HG02642 (cell line): ENCODE measurements around the gene RPS29.
A peak's percentile ranks its signal among the peaks of the same experiment; 100 is the strongest.
"Not testable (repeated sequence)": the region's sequence is repeated elsewhere in the genome, so short reads cannot be mapped to it uniquely, and the experiment has no call there.

Experiments used
- ATAC-seq: cut with Tn5 transposase; IDR thresholded peaks from one replicate; pipeline ENCODE4 v1.9.1; 2021; ENCODE audit warnings: mild to moderate bottlenecking; ENCODE audit not compliant: unreplicated experiment, poor library complexity

RPS29 gene

DNA sequence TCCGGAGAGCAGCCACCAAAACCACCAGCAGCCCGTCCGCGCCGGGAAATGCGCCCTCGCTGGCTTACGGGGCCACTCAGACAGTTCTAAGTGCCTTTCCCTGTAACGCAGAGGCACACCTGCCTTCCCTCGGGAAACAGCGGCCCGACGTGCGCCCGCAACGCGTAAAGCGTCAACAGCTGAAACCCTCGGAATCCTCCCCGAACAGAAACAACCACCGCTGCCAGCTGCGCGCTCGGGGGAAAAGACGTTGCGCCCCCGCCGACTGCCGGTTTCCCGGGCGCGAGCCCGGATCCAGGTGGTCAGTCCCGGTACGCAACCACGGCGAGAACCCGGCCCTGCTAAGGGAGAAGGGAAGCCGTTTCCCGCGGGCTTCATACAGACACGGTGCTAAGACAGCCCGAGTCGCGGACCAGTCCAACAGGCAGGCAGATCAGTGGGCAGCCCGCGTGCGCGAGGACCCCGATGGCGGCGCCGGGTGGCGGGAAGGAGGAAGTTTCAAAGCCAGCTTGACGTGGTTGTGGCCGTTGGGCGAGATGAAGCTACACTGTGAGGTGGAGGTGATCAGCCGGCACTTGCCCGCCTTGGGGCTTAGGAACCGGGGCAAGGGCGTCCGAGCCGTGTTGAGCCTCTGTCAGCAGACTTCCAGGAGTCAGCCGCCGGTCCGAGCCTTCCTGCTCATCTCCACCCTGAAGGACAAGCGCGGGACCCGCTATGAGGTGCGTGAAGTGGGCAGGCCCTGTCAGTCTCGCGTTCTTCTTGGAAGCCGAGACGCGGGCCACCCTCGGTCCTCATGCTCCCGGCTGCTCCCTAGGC lies 12.5 kb upstream of the RPS29 start, which contains the start of gene LRR1:
Gene LRR1 (plus strand): TSS at position 456 of the 816 bp plus-strand sequence. CDS start 81 bp downstream, at position 537.
- peak; percentile 64 for ATAC-seq

DNA sequence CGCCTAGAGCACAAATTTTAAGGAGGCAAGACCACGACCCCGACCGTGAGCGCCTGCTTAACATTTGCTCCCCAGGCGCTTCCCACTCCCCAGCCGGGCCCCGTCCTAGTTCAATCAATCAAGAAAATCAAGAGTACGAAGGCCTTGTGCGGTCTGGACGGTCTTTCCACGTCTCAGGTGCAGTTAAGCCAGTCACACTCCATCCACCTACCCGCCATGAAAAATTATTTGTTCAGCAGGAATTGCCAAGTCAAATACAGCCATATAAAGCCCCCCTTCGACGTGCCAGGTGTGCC lies 12.0 kb upstream of the RPS29 start:
- ATAC-seq, result peak; percentile 0

DNA sequence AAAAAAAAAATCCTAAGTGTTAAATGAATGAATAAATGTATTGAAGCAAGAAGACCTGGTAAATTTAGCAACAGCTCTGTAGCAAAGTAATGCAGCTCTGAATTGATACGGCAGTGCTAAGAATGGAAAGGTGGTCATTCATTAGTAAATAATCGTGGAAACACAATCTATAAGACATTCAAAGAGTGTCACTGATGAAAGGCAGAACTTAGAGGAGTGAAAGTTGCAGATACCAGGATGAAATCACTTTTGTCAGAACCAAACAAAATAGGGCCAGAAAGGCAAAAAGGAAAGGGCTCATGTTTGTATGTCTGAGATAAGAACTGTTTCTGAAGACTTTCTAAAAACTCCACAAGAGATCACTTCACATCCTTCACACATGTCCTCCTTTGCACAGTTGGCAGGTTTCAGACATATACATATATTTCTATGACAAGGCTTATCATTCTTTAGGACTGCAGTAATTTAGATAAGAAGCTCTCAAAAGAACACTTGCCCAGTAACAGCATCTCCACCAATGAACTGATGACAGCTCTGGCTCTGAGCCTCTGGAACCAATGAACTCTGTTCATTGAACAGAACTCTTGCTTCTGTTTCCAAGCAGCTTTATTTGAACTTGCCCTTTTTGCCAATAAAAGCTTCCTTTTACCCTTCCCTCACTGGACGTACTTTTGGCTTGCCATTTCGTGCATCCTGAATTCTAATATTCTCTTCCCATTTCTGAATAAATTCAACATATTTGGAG lies 8.3 kb upstream of the RPS29 start:
- ATAC-seq, result no peak

DNA sequence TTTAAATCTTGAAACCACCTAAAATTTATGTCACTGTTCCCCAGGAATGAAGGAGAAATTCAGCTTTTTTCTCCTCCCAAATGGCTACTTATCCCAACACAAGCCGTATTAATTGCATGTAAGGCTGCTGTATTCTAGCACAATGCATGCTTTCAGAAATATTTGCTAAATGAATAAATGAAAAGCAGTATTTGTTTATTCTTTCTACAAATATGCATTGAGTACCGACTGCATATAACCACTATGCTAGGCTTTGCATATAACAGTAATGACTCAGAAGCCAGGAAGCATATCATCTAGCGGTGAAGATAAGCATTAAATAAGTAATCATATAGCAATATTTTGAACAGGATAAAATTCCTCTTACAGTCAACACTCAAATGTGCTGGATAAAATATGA lies 6.8 kb upstream of the RPS29 start:
- no peak for ATAC-seq

DNA sequence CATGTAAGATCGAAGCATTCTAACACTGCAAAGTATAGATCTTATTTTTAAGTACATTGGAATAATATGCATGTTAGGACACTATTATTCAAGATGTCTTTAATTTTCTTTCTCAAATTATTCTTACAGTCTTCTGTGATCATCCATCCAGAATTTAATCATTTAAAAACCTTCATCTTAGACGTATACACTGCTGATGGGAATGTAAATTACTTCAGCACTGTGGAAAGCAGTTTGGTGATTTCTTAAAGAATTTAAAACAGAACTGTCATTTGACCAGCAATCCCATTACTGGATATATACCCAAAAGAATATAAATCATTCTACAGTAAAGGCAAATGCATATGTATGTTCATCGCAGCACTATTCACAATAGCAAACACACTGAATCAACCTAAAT lies 3.2 kb upstream of the RPS29 start:
- ATAC-seq, result no peak

DNA sequence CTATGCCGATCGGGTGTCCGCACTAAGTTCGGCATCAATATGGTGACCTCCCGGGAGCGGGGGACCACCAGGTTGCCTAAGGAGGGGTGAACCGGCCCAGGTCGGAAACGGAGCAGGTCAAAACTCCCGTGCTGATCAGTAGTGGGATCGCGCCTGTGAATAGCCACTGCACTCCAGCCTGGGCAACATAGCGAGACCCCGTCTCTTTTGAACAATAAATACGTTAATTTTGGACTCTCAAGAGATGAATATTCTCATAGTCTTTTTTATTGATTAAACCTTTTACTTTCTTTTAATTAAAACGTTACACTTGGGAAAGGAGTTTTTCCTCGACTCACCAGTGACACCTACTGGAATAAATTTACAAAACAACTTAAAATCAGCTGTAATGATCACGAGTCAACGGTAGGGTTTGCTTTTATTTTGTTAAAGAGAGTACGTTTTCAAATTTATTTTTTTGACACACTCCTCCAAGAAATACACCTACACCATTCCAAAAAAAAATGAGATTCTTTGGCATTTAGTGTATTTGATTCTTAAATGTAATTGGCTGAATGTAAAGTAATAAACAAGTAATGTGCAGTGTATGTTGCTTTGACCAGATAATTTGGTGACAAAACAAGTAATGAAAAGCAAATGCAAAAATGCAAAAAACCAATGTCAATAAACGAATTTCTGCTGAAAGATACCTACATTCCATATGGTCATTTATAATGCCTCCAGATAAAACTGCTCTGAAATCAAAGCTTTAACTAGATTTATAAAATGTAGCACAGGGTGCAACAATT lies 687 bp upstream of the RPS29 start:
- ATAC-seq, result peak; percentile 35

DNA sequence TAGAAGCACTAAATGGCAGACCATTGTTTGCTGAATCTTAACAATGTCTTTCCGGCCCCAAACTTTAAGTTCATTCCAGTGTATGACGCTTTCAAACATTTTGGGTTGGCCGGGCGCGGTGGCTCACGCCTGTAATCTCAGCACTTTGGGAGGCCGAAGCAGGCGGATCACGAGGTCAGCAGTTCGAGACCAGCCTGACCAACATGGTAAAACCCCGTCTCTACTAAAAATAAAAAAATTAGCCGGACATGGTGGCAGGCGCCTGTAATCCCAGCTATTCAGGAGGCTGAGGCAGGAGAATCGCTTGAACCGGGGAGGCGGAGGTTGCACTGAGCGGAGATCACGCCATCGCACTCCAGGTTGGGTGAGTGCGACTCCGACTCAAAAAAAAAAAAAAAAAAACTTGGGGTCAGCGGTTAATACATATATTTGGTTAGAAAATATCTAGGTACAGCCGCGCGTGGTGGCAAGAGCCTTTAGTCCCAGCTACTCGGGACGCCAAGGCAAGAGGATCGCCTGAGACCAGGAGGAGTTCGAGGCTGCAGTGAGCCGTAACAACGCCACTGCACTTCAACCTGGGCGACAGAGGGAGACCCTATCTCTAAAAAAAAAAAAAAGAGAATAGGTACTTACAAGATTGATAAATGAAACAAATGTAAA lies 1.1 kb downstream of the RPS29 start:
- ATAC-seq, result not testable (repeated sequence)

DNA sequence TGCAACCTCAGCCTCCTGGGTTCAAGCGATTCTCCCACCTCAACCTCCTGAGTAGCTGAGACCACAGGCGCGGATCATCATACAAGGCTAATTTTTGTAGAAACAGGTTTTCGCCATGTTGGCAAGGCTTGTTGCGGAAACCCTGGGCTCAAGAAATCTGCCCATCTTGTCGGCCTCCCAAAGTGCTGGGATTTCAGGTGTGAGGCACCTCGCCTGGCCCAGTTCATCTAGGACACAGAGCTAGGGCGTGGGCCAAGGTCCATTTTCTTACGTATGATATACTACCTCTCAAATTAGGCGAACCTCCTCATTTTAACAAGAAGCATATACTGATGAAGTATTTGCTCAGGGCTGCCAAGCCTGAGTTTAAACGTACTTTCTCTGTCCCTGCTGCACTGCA lies 2.1 kb downstream of the RPS29 start:
- ATAC-seq, result no peak

DNA sequence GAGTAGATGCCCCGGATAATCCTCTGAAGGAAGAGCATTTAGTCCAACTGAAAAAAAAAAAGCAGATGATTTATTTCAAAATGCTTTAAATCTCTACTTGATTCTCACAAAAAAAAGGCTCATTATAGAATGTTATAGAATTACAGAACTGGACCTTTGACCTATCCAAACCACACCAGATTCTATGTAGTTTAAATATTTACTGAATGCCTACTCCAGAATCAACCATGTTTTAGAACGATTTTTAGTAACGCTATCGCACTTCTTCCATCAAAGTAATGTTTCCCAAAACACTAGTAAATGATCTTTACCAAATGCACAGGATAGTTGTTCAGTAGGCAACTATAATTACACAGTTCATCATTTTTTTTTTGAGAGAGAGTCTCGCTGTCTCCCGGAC lies 2.6 kb downstream of the RPS29 start:
- no peak for ATAC-seq

DNA sequence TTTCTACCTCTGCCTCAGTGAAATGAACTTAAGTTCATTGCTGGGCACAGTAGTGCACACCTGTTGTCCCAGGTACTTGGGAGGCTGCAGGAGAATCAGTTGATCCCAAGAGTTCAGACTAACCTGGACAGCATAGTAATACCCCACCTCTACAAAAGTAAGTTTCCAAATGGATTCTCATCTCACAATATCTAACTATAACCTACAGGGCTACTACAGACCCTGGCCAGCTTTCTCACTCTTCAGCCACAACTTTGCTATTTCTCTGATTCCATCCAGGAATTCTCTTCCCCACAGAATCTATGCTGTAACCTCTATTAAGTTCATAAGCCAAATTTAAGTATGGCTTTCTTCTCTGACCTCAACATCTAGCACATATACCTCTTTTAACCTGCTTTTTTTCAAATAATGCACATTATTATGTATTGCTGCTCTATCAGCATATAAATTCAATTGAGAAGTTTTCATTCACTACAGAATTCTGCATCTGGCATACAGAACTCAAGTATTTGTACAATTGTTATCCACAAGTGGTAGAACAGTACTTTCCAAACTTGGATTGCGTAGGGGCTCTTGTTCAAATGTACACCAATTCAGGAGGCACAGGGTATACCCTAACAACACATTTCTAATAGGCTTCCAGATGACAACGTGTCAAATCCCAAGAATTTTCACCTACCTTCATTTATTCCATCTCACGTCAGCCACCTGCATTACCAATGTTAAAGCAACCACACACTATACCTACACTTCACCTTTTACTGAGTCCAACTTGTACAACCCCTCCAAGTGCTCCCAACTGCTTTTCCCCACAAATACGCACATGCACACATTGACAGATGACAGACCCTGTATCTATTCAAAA lies 3.8 kb downstream of the RPS29 start:
- ATAC-seq, result no peak

DNA sequence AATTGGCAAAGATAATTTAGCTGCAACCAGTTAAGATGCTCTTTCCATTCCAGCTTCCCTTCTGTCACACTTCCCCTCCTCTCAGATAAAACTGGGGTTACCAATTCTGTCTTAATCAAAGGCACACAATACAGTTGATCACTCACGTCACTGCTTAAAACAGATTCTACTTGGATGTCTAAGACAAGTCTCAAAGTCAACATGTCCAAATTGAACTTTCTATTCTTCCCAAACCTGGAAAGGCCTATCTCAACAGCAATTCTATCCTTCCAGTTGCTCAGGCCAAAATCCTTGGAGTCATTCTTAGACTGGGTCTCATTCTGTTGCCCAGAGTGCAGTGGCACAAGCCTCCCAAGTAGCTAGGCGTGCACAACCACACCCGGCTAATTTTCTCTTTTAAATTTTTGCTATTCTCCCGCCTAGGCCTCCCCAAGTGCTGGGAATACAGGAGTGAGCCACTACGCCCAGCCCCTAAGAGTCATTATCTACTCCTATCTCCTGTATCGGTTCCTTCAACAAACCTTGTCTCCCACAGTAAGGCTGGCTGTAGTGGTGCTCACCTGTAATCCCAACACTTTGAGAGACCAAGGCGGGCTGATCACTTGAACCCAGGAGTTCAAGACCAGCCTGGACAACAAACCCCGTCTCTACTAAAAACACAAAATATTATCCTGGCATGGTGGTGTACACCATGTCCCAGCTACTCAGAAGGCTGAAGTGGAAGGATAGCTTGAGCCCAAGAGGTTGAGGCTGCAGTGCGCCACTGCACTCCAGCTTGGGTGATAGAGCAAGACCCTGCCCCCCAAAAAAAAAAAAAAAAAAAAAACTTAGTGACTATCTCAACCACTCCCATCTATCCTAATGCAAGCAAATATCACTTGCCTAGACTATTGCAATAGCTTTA lies 4.7 kb downstream of the RPS29 start:
- no peak for ATAC-seq

DNA sequence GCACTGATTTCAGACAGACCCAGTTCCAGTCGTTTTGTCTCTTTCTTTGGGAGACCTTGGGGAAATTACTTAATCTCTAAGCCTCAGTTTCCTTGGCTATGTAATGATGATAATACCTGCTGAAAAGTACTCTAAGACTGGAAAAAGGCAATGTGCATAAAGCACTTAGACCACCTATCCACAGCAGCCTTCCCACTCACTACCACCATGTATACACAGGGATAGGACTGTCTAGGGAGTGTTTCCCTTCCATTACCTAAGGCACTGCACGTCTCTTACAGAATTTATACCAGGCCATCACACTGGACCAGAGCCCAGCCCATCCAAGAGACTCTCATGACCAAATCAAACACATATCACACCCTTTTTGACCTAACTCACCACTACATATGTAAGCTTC lies 6.3 kb downstream of the RPS29 start:
- ATAC-seq, result no peak

DNA sequence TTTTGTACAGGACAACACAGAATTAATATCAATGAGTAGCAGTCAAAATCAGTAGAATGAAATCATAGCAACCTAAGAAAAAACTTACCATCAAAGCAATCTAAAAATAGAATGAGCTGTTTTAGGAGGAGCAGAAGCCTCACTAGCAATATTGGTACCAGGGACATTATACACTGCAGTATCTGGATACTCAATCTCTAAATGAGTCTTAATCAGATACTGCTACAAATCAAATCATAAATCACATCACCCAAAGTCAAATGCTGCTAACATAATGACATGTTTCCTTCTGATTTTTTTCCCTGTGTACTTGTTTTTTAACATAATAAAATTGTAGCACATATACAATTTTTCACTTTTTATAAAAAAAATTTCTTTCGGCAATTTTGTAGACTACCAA lies 8.0 kb downstream of the RPS29 start:
- no peak for ATAC-seq

DNA sequence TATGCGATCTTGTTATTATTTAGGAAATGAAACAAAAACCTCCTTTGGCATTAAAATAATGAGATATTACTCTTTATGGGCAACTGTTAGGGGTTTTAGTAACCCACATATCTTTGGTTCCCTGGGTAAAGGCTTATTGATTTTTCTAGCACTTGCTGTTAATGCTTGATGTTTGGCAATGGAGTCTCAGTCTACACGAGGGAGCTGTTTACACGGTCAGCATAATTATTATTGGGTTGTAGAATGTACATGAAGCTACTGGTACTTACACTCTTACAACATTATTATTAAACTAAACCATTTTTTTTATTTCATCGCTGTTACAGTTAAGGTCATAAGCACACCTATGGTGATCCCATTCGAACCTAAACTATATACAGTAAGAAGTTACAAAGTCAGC lies 12.1 kb downstream of the RPS29 start:
- ATAC-seq, result no peak

DNA sequence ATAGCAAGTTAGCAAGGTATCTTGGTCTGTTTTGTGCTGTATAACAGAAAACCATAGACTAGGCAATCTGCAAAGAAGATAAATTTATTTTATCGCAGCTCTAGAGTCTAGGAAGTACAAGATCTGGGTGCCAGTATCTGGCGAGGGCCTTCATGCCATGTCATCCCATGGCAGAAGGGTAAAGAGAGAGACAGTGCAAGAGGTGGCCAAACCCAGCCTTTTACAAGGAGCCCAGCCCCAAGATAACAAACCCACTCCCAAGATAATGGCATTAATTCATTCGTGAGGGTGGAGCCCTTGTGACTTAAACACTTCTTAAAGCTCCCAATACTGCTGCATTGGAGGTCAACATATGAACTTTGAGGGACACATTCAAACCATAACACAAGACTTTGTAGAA lies 16.9 kb downstream of the RPS29 start:
- no peak for ATAC-seq

DNA sequence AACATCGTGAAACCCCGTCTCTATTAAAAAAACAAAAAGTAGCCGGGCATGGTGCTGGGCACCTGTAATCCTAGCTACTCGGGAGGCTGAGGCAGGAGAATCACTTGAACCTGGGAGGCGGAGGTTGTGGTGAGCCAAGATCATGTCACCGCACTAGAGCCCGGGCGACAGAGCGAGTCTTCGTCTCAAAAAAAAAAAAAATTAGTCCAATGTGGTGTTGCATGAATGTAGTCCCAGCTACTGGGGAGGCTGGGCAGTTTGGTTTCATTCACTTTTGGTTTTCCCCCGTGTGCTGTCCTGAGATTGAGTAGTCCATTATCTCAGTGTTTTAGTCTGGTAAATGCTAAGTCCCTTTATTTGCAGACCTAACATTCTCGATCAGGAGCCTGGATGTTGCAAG lies 19.5 kb downstream of the RPS29 start:
- ATAC-seq, result no peak

DNA sequence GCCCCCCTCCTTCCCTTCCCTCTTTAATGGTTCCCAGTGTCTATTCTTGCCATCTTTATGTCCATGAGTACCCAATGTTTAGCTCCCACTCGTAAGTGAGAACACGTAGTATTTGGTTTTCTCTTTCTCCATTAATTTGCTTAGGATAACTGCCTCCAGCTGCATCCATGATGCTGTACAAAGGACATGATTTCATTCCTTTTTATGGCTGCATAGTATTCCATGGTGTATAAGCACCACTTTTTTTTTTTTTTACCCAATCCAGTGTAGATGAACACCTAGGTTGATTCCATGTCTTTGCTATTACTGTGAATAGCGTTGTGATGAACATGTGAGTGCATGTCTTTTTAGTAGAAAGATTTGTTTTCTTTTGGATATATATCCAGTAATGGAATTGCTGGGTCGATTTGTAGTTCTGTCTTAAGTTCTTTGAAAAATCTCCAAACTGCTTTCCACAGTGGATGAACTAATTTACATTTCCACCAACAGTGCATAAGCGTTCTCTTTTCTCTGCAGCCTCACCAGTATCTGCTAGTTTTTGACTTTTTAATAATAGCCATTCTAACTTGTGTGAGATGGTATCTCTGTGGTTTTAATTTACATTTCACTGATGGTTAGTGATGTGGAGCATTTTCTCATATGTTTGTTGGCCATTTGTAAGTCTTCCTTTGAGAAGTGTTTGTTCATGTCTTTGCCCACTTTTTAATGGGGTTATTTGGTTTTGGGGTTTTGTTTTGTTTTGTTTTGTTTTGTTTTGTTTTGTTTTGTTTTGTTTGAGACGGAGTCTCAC lies 26.0 kb downstream of the RPS29 start:
- ATAC-seq, result no peak

DNA sequence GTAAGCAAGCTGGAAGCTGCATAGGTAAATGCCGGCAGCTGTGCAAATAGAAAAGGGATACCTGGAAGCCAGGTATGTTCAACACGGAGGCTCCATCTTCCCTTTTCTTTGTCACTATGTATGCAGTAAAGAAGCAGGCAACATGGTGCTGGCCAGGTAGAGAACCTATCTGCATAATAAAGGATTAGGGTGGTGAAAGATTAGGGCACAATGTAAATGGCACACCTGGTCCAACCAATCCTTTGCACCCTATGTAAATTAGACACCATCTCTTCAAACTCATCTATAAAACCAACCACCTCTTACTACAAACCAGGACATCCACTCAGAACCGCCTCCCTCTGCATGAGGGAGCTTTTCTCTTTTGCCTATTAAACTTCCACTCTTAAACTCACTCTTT lies 32.3 kb downstream of the RPS29 start:
- ATAC-seq, result no peak
